HG03354 (cell line): ENCODE data around the gene FOCAD.

Experiments
- ATAC-seq: cut with Tn5 transposase; IDR thresholded peaks from one replicate; pipeline ENCODE4 v1.9.1; 2021; ENCODE audit warnings: mild to moderate bottlenecking; ENCODE audit not compliant: unreplicated experiment, poor library complexity, severe bottlenecking

FOCAD gene

GRCh38 chr9:20854444-20854843 is 170.4 kb downstream of the FOCAD start:
- ATAC-seq, result no peak

- no peak for ATAC-seq
Observed at GRCh38 chr9:20863945-20864344, 179.9 kb downstream of the FOCAD start.

GRCh38 chr9:20865347-20865746 is 181.3 kb downstream of the FOCAD start:
- ATAC-seq, result no peak

GRCh38 chr9:20870115-20870514 is 186.1 kb downstream of the FOCAD start:
- no peak for ATAC-seq

DNA sequence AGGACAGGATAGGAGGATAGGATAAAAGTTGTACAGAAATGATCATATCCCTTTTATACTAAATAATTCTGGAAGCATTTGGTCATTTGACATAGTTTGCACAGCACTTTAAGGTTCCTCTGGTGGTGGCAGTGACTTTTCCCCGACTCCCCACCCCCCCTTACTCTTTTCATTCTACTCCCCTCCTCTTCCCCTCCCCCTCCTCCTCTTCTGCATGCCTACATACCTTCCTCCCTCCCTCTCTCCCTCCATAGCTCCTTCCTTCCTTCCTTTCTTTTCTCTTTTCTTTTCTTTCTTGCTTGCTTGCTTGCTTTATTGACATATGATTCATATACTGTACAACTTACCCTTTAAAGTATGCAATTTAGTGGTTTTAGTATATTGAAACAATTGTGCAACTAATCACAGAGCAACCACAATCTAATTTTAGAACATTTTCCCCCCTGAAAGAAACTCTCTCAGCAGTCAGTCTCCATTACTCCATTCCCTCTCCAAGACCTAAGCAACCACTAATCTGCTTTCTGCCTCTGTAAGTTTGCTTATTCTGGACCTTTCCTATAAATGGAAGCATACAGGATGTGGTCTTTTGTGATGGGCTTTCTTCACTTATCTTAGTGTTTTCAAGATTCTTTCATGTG is 188.4 kb downstream of the FOCAD start:
- no peak for ATAC-seq

- ATAC-seq, result no peak
Observed at GRCh38 chr9:20873240-20873865, 189.3 kb downstream of the FOCAD start.

DNA sequence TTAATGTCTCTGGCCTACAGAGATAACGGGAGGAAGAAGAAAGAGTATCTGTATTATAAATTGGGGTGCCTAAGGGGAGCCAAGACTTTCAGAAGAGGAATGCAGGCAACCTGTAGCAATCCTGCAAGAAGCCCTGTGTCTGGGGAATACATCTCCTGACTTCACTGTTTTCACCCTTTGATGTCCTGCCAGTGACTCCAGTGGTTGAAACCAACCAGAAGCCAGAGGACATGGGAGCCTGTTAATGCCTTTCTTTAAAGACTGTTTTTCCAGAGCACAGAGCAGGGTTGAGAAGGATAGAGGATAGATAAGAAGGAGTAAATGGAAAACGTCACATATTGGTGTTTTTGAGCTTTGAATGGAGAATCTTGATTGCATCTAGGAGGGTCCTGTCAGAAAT is 196.2 kb downstream of the FOCAD start:
- ATAC-seq, result no peak

DNA sequence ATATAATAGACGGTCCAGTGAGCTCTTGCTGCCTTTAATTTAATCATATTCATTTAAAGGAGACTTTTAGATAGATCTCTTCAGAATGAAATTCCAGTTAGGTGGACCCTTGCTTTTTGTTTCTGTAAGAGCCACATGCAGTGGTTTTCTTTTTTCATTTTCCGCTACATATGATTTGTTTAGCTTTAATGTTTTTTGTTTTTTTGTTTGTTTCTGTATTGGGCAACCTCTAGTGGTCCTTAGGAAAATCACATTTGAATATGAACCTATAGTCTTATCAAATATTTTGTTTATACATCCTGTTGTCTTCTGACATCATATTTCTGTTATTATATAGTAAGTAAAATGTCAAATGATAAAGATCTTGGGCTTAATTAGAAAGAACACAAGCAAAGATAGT is 196.6 kb downstream of the FOCAD start:
- no peak for ATAC-seq

GRCh38 chr9:20884985-20885593 is 201.0 kb downstream of the FOCAD start:
- ATAC-seq, result peak; percentile 62

GRCh38 chr9:20898885-20899554 is 215.0 kb downstream of the FOCAD start:
- no peak for ATAC-seq

DNA sequence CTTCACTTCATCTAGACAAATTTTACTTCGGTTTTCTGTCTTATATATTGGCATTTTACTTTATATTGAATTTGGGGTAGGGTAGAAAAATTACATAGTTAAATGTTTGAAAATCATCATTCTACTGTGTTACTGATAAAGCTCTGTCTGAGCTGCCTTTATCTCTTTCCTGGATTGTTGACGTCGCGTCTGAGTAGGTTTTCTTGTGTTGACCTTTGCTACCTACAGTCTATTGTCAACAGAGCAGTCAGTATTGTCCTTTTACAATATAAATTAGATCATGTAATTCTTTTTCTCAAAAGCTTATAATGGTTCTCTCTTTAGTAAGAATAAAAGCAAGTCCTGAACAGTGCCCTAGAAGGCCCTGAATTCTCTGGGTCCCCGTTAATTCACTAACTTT is 219.2 kb downstream of the FOCAD start:
- no peak for ATAC-seq

- ATAC-seq, result no peak
Observed at GRCh38 chr9:20904995-20905394, 220.9 kb downstream of the FOCAD start.

DNA sequence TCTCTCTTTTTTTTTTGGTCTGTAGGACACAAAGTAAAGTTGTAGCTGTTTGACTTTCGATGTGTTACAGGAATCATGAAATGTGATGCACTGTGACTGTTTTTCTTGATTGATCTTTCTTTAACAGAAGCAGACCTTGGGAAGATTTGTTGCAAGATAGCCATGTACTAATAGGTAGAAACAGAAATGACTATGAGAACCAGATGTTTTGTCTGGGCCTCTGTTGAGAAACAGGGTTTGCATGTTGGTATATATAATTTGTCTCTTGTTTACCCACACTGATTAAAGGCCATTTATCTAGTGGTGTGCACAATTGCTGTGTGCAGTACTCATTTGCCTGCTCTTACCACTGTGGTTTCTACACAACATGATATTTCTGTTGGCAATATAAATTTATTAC is 222.3 kb downstream of the FOCAD start:
- ATAC-seq, result no peak

GRCh38 chr9:20908461-20908860 is 224.4 kb downstream of the FOCAD start:
- ATAC-seq, result no peak

DNA sequence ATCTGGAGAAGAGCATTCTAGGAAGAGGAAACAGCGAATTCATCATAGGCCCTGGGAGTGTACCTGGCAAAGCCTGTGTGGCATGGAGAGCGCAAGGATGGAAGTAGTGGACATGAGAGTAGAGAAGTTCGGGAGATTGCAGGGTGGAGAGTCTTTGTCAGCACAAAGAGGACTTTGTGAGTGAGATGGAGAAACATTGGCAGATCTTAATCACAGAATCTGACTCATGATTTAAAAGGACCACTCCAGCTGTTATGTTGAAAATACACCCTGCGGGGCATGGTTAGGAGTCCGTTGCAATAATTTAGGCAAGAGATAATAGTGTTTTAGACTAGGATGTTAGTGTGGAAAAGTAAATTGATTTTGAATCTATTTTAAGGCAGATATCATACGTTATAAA is 230.5 kb downstream of the FOCAD start:
- no peak for ATAC-seq

DNA sequence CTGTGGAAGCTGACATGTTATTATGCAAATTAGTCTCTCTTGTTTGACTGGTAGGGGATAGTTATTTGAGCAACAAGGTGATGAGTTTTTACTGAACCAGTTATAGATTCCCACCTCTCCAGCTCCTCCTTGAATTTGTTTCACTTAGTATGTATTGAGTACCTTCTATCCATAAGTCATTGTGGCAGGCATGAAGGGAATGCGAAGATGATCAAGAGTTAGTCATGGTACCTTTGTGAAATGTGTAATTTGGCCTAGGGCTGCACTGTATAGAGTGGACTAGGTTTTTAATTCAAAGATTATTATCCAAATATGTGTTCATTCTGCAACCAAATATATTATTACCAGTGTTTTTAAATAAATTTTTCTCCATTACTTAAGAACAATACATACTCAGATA is 237.3 kb downstream of the FOCAD start:
- no peak for ATAC-seq

DNA sequence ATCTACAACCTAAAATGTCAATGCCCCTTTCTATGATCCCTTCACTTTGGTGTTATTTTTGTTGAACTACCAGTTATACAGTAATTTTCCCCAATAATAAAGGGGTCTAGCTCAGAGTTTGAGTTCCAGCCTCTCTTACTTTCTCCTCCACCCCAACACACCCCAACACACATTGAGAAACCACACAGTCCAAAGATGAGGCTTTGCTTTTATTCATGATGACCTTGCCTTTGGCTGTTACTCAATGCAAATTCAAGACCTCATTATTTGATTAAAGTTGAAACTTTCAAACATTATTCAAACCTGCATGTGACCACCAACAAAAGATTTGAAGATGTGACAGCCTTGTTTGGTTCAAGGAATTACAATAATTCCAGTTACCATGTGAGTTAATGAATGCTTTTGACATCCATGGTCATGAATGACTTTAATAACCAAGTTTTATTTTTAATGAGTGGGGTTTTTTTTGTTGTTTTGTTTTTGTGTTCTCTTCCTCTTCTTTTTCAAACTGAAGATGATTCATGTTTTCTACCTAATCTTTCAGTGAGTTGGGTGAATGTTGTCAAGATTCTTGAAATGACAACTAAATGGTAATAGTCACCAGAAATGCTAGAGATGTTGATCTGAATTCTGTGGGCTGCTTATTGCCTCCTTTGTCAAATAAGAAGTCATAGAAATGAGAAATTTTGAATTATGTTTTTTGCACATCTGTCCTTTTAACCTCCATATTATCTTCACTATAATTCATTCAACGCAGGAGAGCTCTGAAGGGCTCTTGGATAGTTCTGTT is 241.4 kb downstream of the FOCAD start:
- ATAC-seq, result no peak

- no peak for ATAC-seq
Observed at GRCh38 chr9:20929276-20929675, 245.2 kb downstream of the FOCAD start.

- ATAC-seq, result no peak
Observed at GRCh38 chr9:20930836-20931235, 246.8 kb downstream of the FOCAD start.
